ENCODE results near the gene MAGEF1. TPM values are rescaled to one million over a fixed set of nuclear protein-coding genes. Genes with fewer than 3 reads are reported as not detected.

Gene MAGEF1
- total RNA-seq, 1 experiment from 2014 or later, result 59.1 TPM

DNA sequence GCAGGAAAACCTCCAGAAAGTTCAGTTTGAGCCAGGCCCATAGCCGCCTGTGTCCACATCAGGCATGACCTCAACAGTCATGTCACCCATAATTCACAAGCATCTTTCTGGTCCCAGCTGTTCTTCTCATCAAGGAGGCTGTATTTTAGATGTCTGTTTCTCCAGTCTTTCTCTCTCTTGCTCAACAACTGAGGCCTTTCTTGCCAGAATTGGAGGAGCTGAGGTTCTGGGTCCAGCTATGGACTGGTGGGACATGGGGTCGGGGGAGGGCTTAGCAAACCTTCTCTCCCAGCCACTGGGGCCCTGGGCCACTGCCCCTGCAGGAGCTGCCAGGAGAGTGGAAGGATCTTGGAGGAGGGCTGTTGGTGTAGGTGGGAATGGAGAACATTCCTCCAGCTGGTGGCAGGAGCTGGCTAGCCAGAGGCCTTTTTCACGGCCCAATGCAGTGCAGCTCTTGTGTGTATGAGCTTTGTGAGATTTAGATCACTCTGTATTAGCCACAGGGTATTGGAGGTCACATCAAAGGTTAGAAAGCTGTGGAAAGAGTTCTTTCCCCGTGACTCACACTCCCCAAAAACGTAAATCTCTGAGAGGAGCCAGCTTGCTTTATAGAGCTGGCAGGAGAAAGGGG lies 23.5 kb downstream of the MAGEF1 start:
- Histone ChIP-seq H3K9me3 (no peaks in the 10 kb centered on the region), H3K27me3 (replicated peaks; ENCODE audit: control insufficient read depth, insufficient read depth, low read length) (no peaks in the 10 kb centered on the region), H3K4me1 (no peaks in the 10 kb centered on the region), H3K36me3 (ENCODE audit: control insufficient read depth, insufficient read depth, low read length) (no peaks in the 10 kb centered on the region), H3K4me3 (ENCODE audit: low read depth, low read length) (no peak overlapping the region)
- H3K27me3 Mint-ChIP-seq (ENCODE audit: insufficient read depth, unreplicated experiment), result no peaks in the 10 kb centered on the region
- no peak overlapping the region for H3K27ac Mint-ChIP-seq (ENCODE audit: unreplicated experiment)
- POLR2A ChIA-PET, result no interaction called here
- BruUV-seq (replicated peaks), result no TSS peak
- CTCF ChIA-PET, result interaction anchor here (0.6 to 1.4 kb wide), 4 partner anchors 18 to 136 kb away, joined by 3 to 8 read pairs (median 4); partner anchors contain the start of gene EPHB3
- H3K4me1 Mint-ChIP-seq (ENCODE audit: low read depth, unreplicated experiment), result no peaks in the 10 kb centered on the region
- no peaks in the 10 kb centered on the region for H3K36me3 Mint-ChIP-seq (ENCODE audit: insufficient read depth, unreplicated experiment)
- DNase-seq, result no peak
- intact Hi-C loops (cut with micrococcal nuclease; ENCODE audit: unreplicated experiment), result no loop called here
- TF ChIP-seq CTCF (IDR thresholded peaks at IDR 0.05; ENCODE audit: insufficient read depth in 1 of 2, low read depth in 1 of 2, low read length in 1 of 2, severe bottlenecking in 1 of 2, unreplicated experiment in 1 of 2), result no peak
- no peaks in the 10 kb centered on the region for H3K9me3 Mint-ChIP-seq (ENCODE audit: unreplicated experiment)
- H3K4me3 Mint-ChIP-seq (ENCODE audit: unreplicated experiment), result no peak overlapping the region

GRCh38 chr3:184687363-184688015 lies 24.4 kb downstream of the MAGEF1 start:
- H3K27me3 ChIP-seq (replicated peaks; ENCODE audit: control insufficient read depth, insufficient read depth, low read length), result no peaks in the 10 kb centered on the region
- Mint-ChIP-seq H3K27ac (ENCODE audit: unreplicated experiment) (no peak overlapping the region), H3K9me3 (ENCODE audit: unreplicated experiment) (no peaks in the 10 kb centered on the region), H3K36me3 (ENCODE audit: insufficient read depth, unreplicated experiment) (no peaks in the 10 kb centered on the region), H3K27me3 (ENCODE audit: insufficient read depth, unreplicated experiment) (no peaks in the 10 kb centered on the region), H3K4me1 (ENCODE audit: low read depth, unreplicated experiment) (no peaks in the 10 kb centered on the region), H3K4me3 (ENCODE audit: unreplicated experiment) (no peak overlapping the region)
- H3K36me3 ChIP-seq (ENCODE audit: control insufficient read depth, insufficient read depth, low read length), result no peaks in the 10 kb centered on the region
- no peak overlapping the region for H3K4me3 ChIP-seq (ENCODE audit: low read depth, low read length)
- CTCF ChIA-PET, result interaction anchor here (0.6 to 1.4 kb wide), 2 partner anchors 17 to 135 kb away, joined by 3 to 8 read pairs; no protein-coding TSS in a partner anchor
- BruUV-seq (replicated peaks), result no TSS peak
- no peak for TF ChIP-seq CTCF (IDR thresholded peaks at IDR 0.05; ENCODE audit: insufficient read depth in 1 of 2, low read depth in 1 of 2, low read length in 1 of 2, severe bottlenecking in 1 of 2, unreplicated experiment in 1 of 2)
- intact Hi-C loops (cut with micrococcal nuclease; ENCODE audit: unreplicated experiment), result no loop called here
- H3K4me1 ChIP-seq, result no peaks in the 10 kb centered on the region
- H3K9me3 ChIP-seq, result no peaks in the 10 kb centered on the region
- DNase-seq, result no peak
- POLR2A ChIA-PET, result no interaction called here

GRCh38 chr3:184685646-184686045 lies 26.2 kb downstream of the MAGEF1 start:
- Mint-ChIP-seq H3K36me3 (ENCODE audit: insufficient read depth, unreplicated experiment) (no peaks in the 10 kb centered on the region), H3K27ac (ENCODE audit: unreplicated experiment) (no peak overlapping the region)

More at GRCh38 chr3:184685646-184686045, 26.2 kb downstream of the MAGEF1 start:
- no peak overlapping the region for H3K4me3 ChIP-seq (ENCODE audit: low read depth, low read length)
- H3K4me1 ChIP-seq, result no peaks in the 10 kb centered on the region
- TF ChIP-seq CTCF (IDR thresholded peaks at IDR 0.05; ENCODE audit: insufficient read depth in 1 of 2, low read depth in 1 of 2, low read length in 1 of 2, severe bottlenecking in 1 of 2, unreplicated experiment in 1 of 2), result no peak
- Mint-ChIP-seq H3K4me1 (ENCODE audit: low read depth, unreplicated experiment) (no peaks in the 10 kb centered on the region), H3K9me3 (ENCODE audit: unreplicated experiment) (no peaks in the 10 kb centered on the region), H3K4me3 (ENCODE audit: unreplicated experiment) (no peak overlapping the region), H3K27me3 (ENCODE audit: insufficient read depth, unreplicated experiment) (no peaks in the 10 kb centered on the region)
- CTCF ChIA-PET, result interaction anchor here (0.7 kb wide), 1 partner anchor 49 kb away, joined by 3 read pairs; no protein-coding TSS in a partner anchor
- DNase-seq, result no peak
- no peaks in the 10 kb centered on the region for H3K27me3 ChIP-seq (replicated peaks; ENCODE audit: control insufficient read depth, insufficient read depth, low read length)
- H3K9me3 ChIP-seq, result no peaks in the 10 kb centered on the region
- intact Hi-C loops (cut with micrococcal nuclease; ENCODE audit: unreplicated experiment), result no loop called here
- POLR2A ChIA-PET, result no interaction called here
- H3K36me3 ChIP-seq (ENCODE audit: control insufficient read depth, insufficient read depth, low read length), result no peaks in the 10 kb centered on the region
- no TSS peak for BruUV-seq (replicated peaks)
